CD4-positive, alpha-beta T cell treated with Interleukin-15 for 4 hours (primary cell): Measurements from ENCODE around the gene GLTPD2.
"Not testable (repeated sequence)": the region's sequence is repeated elsewhere in the genome, so short reads cannot be mapped to it uniquely, and the experiment has no call there.

Experiments
- DNase-seq: peaks from one replicate; pipeline ENCODE4 v3.0.0-alpha.2; 2020; ENCODE audit warnings: low spot score

Gene GLTPD2

DNA sequence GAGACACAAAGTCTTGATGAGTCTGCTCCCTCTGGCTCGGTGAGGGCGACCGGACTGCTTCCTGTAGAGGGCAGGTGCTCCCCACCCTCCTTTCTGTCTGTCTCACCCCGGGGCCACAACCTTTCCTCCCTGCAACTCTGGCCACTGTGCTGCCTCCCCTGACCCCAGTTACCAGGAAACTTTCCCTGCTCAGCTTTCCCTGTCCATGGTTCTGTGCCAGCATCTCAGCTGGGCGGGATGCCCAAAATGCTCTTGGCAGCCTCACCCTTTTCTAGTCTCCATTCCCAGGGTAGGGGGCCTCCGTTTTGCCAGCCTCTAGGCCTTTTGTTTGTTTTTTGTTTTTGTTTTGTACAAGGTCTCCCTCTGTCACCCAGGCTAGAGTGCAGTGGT lies 19.6 kb downstream of the GLTPD2 start:
- no peak for DNase-seq

DNA sequence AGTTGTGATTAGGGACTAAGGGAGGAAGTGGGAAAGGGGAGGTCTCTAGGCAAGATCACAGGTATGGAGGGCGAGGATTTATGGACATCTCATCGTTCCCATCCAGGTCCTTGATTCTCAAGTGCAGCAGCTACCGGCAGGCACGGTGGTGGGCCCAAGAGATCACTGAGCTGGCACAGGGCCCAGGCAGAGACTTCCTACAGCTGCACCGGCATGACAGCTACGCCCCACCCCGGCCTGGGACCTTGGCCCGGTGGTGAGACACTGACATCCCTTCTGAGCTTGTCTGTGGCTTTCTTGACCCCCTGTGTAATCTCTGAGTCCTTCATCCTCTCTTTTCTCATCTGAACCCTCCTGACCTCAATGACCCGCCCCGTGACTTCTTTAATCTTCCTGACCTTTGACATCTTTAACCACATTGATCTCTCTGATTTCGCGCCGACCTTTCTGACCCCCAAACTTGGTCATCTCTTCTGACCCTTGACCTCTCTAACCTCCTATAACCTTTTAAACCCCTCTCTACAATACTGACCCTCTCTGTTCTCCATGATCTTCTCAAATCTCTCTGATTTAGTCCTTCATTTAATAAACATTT lies 22.0 kb downstream of the GLTPD2 start:
- DNase-seq: no peak

DNA sequence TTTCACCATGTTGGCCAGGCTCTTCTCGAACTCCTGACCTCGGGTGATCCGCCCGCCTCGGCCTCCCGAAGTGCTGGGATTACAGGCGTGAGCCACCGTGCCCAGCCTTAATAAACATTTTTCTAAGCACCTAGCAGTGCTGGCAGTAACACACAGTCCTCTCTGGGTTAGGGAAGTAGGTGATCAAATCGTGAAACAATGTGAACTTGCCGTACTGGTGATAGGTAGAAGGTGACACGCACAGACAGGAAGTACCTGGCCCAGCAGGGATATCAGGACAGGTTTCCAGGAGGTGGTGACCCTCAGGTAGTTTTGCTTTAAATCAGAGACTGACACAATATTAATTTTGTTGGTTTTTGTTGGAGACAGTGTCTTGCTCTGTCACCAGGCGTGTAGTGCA lies 22.7 kb downstream of the GLTPD2 start:
- DNase-seq: no peak

DNA sequence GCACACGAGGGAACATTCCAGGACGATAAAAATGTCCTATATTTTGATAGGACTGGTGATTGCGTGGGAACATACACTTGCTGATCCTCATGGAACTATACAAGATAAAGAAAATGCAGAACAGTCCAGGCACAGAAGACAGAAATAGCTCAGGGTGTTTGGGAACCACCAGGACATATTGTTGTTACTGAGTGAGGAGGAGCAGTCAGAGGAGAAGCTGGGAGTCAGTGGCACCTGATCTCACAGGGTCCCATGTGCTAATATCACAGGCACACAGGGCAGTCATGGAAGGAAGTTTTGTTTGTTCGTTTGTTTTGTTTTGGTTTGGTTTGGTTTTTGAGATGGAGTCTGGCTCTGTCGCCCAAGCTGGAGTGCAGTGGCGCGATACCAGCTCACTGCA lies 23.9 kb downstream of the GLTPD2 start:
- DNase-seq: no peak

DNA sequence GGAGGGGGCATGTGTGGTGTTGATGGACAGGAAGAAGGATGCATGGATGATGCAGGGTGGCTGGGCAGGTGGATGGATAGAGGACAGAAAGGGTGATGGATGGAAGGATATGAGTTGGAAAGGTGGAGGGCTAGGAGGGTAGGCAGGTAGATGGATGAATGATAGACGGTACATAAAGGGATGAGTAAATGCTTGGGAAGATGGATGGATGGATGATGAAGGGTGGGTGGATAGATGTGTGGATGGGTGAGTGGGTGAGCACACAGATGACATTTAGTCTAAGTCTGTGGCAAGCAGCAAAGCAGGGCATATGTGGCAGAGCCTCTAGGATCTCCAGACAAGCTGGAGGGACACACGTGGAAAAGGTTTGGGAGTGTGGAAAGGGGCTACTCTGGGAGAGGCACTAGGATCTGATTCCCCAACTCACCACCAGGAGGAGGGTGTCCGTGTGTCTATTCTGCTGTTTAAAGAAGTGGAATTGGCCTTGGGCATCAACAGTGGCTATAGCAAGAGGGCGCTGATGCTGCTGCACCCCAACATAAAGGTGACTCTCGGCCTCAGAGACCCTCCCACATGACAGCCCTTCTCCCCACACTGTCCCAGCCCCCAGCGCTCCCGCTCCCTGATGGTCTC lies 26.4 kb downstream of the GLTPD2 start:
- no peak for DNase-seq

DNA sequence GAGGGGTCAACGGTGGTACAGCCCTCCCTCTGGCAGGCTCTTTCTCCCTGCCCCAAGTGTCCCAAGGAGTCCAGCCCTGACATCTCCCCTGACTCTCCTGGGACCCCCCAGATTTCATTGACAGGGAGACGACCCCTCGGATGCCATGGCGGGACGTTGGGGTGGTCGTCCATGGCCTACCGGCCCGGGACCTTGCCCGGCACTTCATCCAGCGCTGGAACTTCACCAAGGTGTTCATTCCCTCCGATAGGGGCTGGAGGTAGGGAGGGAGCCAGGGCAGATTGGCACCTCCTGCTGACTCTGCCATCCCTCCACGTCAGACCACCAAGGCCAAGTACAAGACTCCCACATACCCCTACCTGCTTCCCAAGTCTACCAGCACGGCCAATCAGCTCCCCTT lies 28.1 kb downstream of the GLTPD2 start:
- no peak for DNase-seq

DNA sequence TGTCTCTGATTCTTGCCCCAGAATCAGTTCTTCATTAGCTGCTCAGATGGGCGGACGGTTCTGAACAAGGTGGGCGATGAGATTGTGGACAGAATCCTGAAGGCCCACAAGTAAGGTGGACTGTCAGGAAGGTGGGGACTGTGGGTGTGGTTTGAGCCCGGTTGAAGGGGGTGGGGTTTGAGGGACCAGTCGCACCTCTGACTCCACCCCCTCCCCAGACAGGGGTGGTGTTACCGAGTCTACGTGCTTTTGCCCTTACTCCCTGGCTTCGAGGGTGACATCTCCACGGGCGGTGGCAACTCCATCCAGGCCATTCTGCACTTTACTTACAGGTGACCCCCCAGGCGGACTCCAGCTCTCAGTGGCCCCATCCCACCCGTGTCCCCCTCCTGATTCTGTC lies 29.5 kb downstream of the GLTPD2 start:
- no peak for DNase-seq

DNA sequence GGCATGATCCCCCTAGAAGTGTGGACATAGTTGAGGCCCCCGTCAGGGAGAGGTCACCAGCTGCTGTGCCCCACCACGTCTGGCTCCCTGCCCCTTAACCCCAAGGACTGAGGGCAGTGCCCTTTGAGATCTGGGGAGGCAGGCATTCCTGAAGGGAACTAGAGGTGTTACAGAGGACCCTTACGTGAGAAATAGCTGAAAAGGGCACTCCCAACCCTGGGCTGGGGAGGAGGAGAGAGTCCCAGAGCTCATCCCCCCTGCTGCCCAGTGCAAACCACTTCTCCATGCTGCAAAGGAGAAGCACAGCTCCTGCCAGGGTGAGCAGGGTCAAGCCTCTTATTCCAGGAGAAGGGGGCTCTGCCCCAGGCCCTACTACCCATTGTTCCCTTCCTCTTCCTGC lies 34.1 kb downstream of the GLTPD2 start:
- DNase-seq: no peak

DNA sequence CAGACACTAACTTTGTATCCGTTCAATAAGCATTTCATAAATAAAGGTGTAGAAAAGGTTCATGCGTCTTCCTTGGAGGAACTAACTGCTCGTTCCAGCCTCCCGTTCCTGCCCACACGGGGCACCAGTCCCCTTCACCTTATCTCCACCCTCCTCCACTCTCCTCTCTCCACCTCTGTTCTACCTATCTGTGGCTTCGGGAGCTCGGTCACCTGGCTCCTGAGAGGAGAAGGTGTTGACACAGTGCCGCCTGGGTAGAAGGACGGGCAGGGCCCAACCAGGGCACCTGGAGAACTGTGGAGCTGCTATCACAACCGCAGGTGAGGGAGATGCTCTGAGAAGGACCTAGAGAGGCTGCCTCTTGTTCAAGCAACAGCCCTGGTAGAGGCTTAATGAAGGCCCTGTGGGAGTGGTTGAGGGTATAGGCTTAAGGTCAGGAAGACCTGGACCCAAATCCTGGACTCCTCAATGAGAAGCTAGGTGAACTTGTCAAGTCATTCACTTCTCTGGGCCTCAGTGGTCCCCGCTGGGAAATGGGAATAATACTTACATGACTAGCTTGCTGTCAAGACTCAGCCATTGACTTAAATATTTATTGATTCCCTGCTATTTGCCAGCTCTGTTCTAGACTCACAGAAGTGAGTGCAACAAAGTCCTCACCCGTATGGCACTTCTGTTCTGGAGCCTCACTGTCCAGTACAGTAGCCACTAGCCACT lies 34.8 kb downstream of the GLTPD2 start:
- no peak for DNase-seq

DNA sequence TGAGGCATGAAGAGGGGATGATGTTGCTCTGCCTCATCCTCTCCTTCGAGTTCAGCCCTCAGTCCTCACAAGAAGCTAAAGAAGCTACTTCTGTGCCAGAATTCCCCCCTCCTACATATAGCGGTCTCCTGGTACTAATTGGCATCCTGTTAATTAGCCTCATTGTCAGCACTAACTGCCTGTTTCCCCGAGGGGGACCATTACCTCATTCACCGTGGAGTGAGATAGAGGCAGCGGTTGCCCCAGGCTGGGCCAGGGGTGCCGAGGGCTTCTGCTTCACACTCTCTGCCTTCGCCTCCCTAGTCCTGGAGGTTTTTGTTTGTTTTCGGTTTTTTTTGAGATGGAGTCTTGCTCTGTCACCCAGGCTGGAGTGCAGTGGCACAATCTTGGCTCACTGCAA lies 38.6 kb downstream of the GLTPD2 start:
- no peak for DNase-seq

DNA sequence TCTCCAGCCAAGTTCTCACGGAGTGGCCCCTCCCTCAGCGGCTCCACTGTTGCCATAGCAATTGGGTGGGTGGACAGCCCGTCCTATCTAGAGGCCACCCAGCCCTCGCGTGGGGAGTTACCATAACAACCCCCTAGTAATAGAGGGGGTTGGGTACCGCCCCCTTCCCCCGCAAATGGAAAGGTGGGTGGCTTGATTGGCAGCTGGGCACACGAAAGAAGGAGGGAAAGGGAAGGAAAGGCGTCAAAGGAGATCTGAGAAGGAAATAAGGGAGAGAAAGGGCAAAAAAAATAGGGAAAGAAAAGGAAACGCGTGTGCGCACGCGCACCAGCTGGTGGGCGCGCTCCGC lies 44.0 kb downstream of the GLTPD2 start:
- DNase-seq: not testable (repeated sequence)

DNA sequence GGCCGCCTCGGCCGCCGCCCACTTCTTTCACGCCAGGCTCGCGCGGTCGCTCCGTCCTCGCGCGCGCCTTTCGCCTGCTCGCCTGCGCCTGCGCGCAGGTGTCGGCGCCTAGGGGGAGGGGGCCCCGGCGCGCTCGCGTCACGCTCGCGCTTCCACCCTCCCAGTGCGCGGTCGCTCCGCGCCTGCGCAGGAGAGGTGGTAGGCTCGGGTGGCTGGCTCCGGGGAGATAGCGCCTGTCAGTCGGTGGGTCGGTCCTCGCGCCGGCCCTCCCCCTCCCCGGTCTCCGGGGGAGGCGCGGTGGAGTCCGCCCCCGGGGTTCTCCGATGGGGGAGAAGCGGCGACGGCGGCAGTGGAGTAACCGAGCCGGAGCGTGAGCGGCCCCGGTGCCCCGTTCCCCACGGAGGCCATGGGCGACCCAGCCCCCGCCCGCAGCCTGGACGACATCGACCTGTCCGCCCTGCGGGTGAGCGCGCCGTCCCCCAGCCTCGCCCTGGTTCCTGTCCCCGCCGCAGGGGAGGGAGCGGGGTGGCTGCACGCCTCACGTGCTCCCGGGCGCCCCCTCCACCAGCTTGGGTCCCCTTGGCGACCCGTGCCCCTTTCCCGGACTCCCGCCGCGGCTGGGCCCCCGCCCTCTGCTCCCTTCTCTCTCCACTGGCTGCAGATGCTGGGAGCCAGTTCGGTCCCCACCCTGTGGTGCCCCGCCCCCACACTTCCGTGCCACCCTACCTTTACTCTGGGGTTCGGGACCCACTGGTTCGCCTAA lies 44.6 kb downstream of the GLTPD2 start, which contains the start of gene MINK1:
Gene MINK1 (plus strand): TSS at position 163 of the 763 bp plus-strand sequence. CDS start 244 bp downstream, at position 407.
- DNase-seq: peak; percentile 93

DNA sequence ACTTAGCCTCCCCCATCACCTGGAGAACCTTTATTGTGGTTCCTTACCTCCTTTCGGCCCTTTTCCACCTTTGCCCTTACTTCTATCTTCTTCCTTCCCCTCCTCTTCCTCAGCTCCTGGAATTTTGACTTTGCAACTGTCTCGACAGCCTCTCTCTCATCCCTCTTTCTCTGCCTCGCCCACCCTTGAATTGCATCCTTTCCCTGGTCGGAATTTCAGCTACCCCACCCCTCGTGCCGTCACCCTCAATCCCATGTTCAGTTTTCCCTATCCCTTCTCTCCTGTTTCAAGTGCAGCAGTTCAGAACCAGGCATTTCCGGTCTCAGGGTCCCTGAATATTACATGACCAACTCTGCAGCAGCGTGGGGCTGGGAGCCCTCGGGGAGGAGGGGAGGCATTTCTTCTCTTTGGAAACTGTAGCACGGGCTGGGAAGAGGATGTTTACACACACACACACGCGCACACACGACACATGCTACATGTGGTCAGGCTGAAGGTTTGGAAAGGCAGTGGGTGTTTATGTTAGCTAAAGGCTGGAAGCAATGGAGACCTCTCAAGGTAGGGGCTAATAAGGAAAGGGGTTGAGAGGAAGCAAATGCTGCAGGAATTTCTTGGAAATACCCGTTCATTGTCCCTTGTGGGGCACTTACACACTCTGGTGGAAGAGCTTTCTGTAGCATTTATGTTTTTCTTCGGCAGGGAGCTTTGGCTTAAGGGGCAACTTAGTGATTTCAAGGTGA lies 45.3 kb downstream of the GLTPD2 start:
- DNase-seq: no peak

DNA sequence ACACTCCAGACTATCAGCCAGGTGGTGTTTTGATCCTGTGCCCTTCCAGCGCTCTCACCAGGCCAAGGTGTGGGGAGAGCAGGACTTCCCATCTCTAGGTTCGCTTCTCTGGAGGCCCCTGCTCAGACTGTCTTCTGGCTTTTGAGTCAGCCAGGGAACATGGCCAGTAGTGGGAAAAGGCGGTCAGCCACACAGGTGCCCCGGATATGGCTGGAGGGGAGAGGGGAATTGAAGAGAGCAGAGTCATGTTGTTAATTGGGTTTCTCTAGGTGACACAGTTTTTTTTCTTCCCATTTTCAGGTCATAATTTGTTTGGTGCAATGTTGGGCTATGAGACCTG lies 45.9 kb downstream of the GLTPD2 start:
- no peak for DNase-seq

DNA sequence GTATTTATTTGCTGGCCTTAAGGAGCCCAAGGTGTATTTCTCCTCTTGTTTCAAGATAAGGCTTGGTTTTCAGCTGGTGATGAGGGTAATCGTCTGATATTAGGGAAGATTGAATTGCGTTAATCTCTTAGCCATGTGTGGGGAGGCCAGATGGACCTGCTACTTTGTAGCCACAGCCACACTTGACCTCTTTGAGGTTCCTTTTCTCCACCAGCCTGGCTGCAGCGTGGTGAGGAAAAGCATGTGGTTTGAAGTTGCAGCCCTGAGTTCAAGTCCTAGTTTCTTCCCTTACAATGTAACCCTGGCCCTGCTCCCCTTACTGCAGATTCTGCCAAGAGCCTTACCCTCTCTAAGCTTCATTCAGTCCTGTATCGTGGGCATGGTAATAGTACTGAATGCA lies 47.5 kb downstream of the GLTPD2 start:
- no peak for DNase-seq

DNA sequence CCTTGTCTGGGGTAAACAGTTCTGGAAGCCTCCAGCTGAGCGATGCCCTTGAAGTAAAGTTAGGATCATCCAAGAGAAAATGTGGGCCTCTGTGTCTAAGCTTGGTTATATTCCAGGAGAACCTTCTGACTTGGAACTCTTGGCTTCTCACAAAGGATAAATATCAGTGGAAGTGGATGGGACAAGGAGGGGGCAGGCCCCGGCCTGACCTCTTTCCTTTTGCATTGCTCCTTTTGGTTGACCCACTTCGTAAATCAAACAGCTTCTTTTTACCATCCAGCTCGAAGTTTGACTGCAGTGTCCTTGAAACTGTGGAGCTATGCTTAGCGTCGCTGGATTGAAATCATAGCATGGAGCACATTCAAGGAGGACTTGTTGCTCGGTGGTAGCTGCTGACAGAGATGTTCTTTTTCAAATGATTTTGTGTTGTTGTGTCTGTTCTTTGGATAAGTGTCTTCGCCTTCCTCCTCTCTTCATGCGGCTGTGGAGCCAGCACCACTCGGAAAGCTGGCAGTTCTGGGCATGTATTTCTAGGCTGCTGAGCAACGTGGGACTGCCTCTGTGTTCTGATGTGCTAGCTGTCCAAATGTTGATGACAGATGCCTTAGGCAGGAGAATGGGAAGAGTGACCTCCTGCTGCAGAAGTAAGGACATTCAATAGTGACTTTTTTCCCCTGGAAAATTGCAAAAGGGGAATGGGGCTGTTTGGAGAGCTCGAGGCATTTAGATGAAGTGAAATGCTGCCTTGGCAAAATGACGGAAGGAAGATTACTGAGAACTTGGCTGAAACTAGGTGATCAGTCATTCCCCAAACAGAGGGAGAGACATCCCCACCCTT lies 48.9 kb downstream of the GLTPD2 start:
- DNase-seq: no peak

DNA sequence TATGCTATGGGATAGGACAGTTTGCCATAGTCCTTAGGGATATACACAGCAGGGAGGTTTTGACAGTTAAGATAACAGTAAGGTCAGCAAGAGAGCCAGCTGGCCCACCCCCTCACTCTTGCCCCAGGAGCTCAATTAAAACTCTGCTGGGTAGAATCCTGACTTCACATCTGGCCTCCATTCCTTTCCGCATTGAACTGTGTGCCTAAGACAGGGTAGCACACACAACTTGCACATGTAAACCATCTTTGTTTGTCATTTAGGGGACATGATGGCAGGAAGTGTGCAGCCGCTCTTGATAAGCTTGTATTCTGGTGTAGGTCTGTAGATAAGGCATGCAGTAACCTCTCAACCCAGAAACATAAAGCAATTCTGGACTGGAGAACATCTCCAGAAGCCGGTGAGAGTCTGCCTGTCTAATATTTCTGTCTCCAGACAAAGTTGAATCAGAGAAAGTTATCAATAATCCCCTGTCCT lies 49.6 kb downstream of the GLTPD2 start:
- DNase-seq: no peak

DNA sequence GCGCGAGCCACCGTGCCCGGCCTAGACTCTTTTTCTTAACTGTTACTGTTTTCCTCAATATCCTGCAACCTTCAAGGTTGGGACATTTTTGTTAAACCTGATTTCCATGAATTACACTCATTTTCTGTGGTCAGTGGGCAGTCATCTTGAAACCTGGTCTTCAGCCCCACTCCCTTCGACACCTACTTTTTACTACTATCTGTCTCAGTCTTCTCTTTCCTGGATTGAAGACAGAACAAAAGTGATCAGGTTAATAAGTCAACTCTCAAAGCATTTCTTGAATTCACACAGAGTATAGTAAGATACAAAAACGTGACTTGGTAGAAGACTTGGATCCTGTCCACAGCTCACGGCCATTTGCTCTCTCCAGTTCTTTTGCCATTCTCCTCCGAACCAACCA lies 50.5 kb downstream of the GLTPD2 start:
- DNase-seq: no peak
